GM23248 (cell line): ENCODE results near the gene CLDN24. TPM values are rescaled to one million over a fixed set of nuclear protein-coding genes. Genes with fewer than 3 reads are reported as not detected.
A peak's percentile ranks its signal among the peaks of the same experiment; 100 is the strongest.

Experiments used
- DNase-seq: peaks from one replicate; pipeline ENCODE4 v3.0.0-alpha.2; 2015
- H2AFZ ChIP-seq: fragments of 200-600 bp; sonication (generic); 2 replicates; pipeline ENCODE4 v1.6.1; 2016; ENCODE audit warnings: antibody characterized with exemption
- H3F3A ChIP-seq: fragments of 200-600 bp; sonication (generic); 2 replicates; pipeline ENCODE4 v1.6.1; 2016; ENCODE audit warnings: mild to moderate bottlenecking, antibody characterized with exemption, mixed run types; ENCODE audit not compliant: insufficient read depth
- H3K27ac ChIP-seq: fragments of 200-600 bp; sonication (generic); 2 replicates; pipeline ENCODE4 v1.5.1; 2016; ENCODE audit warnings: mild to moderate bottlenecking
- H3K27me3 ChIP-seq: fragments of 200-600 bp; sonication (generic); replicated peaks from 2 replicates; pipeline ENCODE4 v1.6.1; 2016; ENCODE audit warnings: mild to moderate bottlenecking; ENCODE audit not compliant: insufficient read depth
- H3K36me3 ChIP-seq: fragments of 200-600 bp; sonication (generic); 2 replicates; pipeline ENCODE4 v1.6.1; 2016; ENCODE audit warnings: low read depth, mild to moderate bottlenecking
- H3K4me1 ChIP-seq: fragments of 200-600 bp; sonication (generic); 2 replicates; pipeline ENCODE4 v1.6.1; 2016; ENCODE audit warnings: mild to moderate bottlenecking; ENCODE audit not compliant: insufficient read depth
- H3K4me2 ChIP-seq: fragments of 200-600 bp; sonication (generic); one replicate; pipeline ENCODE4 v1.6.1; 2016; ENCODE audit warnings: mild to moderate bottlenecking; ENCODE audit not compliant: unreplicated experiment
- H3K4me3 ChIP-seq: fragments of 200-600 bp; sonication (generic); 2 replicates; pipeline ENCODE4 v1.5.1; 2016; ENCODE audit warnings: mild to moderate bottlenecking
- H3K79me2 ChIP-seq: fragments of 200-600 bp; sonication (generic); 2 replicates; pipeline ENCODE4 v1.6.1; 2016; ENCODE audit warnings: mild to moderate bottlenecking; ENCODE audit not compliant: insufficient read depth
- H3K9ac ChIP-seq: fragments of 200-600 bp; sonication (generic); 2 replicates; pipeline ENCODE4 v1.6.1; 2016; ENCODE audit warnings: mild to moderate bottlenecking
- H3K9me2 ChIP-seq: fragments of 200-600 bp; sonication (generic); 2 replicates; pipeline ENCODE4 v1.6.1; 2016; ENCODE audit warnings: mixed run types, mild to moderate bottlenecking, moderate library complexity; ENCODE audit not compliant: insufficient read depth
- H3K9me3 ChIP-seq: fragments of 200-600 bp; sonication (generic); one replicate; pipeline ENCODE4 v1.6.1; 2017; ENCODE audit warnings: low read depth
- H4K20me1 ChIP-seq: fragments of 200-600 bp; sonication (generic); 2 replicates; pipeline ENCODE4 v1.6.0; 2016; ENCODE audit not compliant: insufficient read depth
- EZH2 ChIP-seq: fragments of 200-600 bp; sonication (generic); IDR thresholded peaks from 2 replicates; pipeline ENCODE4 v1.6.1; 2018; ENCODE audit warnings: antibody characterized with exemption, mild to moderate bottlenecking; ENCODE audit not compliant: insufficient read depth, poor library complexity, severe bottlenecking
- EZH2phosphoT487 ChIP-seq: fragments of 200-600 bp; sonication (generic); IDR thresholded peaks from 2 replicates; pipeline ENCODE4 v1.6.1; 2018; ENCODE audit warnings: antibody characterized with exemption, moderate library complexity, mild to moderate bottlenecking, low read depth; ENCODE audit not compliant: insufficient read depth
- WGBS, 2 experiments: methylation state at CpG; one replicate each; pipeline ENCODE4 v1.1.6; 2015 to 2017; ENCODE audit warnings: low lambda C conversion rate in 2 of 2, low coverage in 1 of 2; ENCODE audit errors: missing lambda C conversion rate in 2 of 2; 5-methylcytosine and 5-hydroxymethylcytosine counted together
- in situ Hi-C: fragments of 300-500 bp; cut with MboI; formaldehyde crosslinking; loops from 2 replicates; pipeline ENCODE4 v1.15.0; 2020
- polyA plus RNA-seq: library from polyadenylated mRNA; unstranded; fragments of >200 nt; fragmentation: Nextera tagmentation; extraction: Ambion mirVana; gene quantifications from 2 replicates; pipeline ENCODE4 v1.2.1, GENCODE V29; 2016
- total RNA-seq: library from RNA; depleted of rRNA; stranded (reverse); fragments of >200 nt; shearing (Covaris generic); gene quantifications from 2 replicates; pipeline ENCODE4 v1.2.3, GENCODE V29; 2014

CLDN24 gene
- total and polyA plus RNA-seq, 2 experiments from 2014 or later, result not detected

DNA sequence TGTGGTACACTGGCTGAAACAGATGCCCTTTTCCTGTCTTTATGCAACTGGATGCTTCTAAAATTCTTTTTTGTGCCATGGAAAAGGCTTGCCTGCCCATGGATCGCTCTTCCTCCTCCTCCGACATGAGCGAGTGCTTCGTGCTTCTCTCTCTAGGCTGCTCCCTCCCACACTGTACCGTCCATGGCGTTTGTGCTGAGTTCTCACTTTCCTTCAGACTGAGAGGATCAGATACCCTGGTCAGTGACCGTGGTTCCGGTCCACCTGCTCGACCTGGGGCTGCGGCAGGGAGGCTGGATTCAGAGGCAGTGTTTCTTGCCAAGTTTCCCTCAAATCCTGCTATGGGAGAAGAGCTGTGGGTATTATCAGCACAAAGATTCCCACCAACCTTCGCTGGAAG lies 10.2 kb upstream of the CLDN24 start:
- no peaks in the 10 kb centered on the region for H3K9me3 ChIP-seq
- H3K9ac ChIP-seq, result no peak overlapping the region
- no peak overlapping the region for H2AFZ ChIP-seq
- no peaks in the 10 kb centered on the region for H3K9me2 ChIP-seq
- DNase-seq, result no peak
- 90 to 99% methylated on average over 9 to 11 of the region's 11 CpGs for WGBS, 2 experiments
- in situ Hi-C loops, result no loop called here
- H3K27ac ChIP-seq, result no peak overlapping the region
- H3F3A ChIP-seq, result peaks cover 9% of the 10 kb centered on the region
- H3K27me3 ChIP-seq, result no peaks in the 10 kb centered on the region
- H3K4me2 ChIP-seq, result no peak overlapping the region
- peaks cover 22% of the 10 kb centered on the region for H3K4me1 ChIP-seq
- no peak overlapping the region for H3K4me3 ChIP-seq
- H3K36me3 ChIP-seq, result no peaks in the 10 kb centered on the region
- TF ChIP-seq EZH2 (no peak), EZH2phosphoT487 (no peak)
- no peaks in the 10 kb centered on the region for H4K20me1 ChIP-seq
- no peaks in the 10 kb centered on the region for H3K79me2 ChIP-seq

DNA sequence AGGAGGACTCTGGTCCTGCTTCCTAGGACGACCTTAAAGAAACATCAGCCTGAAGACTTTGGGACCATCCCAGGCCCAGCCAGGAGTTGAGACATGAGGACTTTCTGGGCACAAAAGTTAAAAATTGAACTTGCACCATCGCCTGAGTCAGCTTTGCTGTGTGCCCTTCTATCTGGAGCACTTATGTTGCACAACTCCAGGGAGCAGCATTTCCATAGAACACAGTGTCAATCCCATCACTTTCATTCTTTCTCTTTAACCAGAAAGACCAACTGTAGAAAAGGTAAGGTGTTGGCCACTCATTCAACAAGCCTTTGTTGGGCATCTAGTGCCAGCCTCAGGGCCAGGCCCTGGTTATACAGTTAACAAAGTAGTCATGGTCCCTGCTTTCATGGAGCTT lies 8.6 kb upstream of the CLDN24 start:
- Histone ChIP-seq H3K79me2 (no peaks in the 10 kb centered on the region), H3K4me2 (no peak overlapping the region), H2AFZ (no peak overlapping the region), H3F3A (peaks cover 13% of the 10 kb centered on the region), H3K27ac (no peak overlapping the region), H3K9ac (no peak overlapping the region), H3K9me3 (no peaks in the 10 kb centered on the region), H3K9me2 (no peaks in the 10 kb centered on the region), H3K4me3 (no peak overlapping the region), H4K20me1 (no peaks in the 10 kb centered on the region), H3K4me1 (peaks cover 20% of the 10 kb centered on the region), H3K36me3 (no peaks in the 10 kb centered on the region), H3K27me3 (no peaks in the 10 kb centered on the region)
- WGBS, 2 experiments, result 95 to 98% methylated on average over 2 of the region's 2 CpGs
- no peak for TF ChIP-seq EZH2phosphoT487
- TF ChIP-seq EZH2, result no peak
- DNase-seq, result peak; percentile 50
- in situ Hi-C loops, result no loop called here

DNA sequence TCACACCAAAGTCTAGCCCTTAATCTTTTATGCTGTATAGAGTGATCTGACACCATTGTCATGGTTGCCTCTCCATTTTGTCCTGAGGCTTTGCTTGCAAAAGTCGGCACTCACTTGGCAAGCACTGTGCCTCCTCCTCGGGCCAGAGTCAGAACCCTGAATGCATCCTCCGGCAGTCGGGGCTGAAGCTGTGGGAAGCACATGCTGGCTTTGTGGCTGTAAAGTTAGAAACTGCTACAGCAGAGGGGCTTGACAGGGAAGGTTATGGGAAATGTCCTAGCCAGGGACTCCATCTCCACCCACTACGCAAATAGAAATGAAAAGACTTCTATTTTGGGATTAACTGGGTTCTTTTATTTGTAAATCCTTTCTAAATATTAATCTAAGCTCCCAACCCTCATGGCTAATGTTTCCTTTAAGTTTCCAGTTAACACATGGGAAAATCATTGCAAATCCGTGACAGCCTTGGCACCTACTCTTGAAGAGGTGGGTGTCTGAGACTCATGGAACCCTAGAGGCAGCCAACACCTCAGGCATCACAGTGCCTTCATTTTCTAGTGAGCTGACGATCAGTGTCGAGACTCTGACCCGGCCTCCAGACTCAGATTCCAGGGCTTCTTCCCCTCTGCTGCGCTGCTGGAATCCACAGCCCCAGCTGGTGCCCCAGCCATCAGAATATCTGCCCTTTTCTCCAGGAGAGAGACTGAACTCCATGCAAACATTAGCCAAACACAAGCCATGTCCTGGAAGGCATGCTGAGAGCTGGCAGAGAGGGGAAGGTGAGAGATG lies 7.9 kb upstream of the CLDN24 start:
- H3K9ac ChIP-seq, result no peak overlapping the region
- H3K36me3 ChIP-seq, result no peaks in the 10 kb centered on the region
- no peak for TF ChIP-seq EZH2phosphoT487
- TF ChIP-seq EZH2, result no peak
- peaks cover 12% of the 10 kb centered on the region; the same call in 1 of the 2 replicates for H3F3A ChIP-seq
- no peak for DNase-seq
- no peaks in the 10 kb centered on the region for H4K20me1 ChIP-seq
- H3K4me3 ChIP-seq, result no peak overlapping the region
- H3K27ac ChIP-seq, result no peak overlapping the region
- no peaks in the 10 kb centered on the region for H3K27me3 ChIP-seq
- WGBS, 2 experiments, result 79 to 83% methylated on average over 10 of the region's 10 CpGs
- in situ Hi-C loops, result no loop called here
- no peaks in the 10 kb centered on the region for H3K9me3 ChIP-seq
- peaks cover 14% of the 10 kb centered on the region for H3K4me1 ChIP-seq
- H3K79me2 ChIP-seq, result no peaks in the 10 kb centered on the region
- no peak overlapping the region for H2AFZ ChIP-seq
- H3K4me2 ChIP-seq, result no peak overlapping the region
- H3K9me2 ChIP-seq, result no peaks in the 10 kb centered on the region

DNA sequence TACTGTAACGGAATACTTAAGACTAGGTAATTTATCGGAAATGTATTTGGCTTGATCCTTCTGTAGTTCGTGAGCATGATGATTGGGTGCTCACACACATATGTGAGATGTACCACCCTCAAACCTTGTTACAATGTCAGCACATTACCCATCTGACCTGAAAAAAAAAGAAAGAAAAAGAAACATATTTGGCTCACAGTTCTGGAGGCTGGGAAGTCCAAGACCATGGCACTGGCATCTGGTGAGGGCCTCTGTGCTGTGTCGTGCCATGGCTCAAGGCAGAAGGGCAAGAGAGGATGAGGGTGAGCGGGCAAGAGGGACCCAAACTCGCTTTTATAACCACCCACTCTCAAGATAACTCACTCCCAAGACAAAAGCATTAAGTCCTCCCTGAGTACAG lies 7.0 kb upstream of the CLDN24 start:
- TF ChIP-seq EZH2 (no peak), EZH2phosphoT487 (no peak)
- no peaks in the 10 kb centered on the region for H3K27me3 ChIP-seq
- WGBS, 2 experiments, result 96 to 99% methylated on average over 6 of the region's 6 CpGs

DNA sequence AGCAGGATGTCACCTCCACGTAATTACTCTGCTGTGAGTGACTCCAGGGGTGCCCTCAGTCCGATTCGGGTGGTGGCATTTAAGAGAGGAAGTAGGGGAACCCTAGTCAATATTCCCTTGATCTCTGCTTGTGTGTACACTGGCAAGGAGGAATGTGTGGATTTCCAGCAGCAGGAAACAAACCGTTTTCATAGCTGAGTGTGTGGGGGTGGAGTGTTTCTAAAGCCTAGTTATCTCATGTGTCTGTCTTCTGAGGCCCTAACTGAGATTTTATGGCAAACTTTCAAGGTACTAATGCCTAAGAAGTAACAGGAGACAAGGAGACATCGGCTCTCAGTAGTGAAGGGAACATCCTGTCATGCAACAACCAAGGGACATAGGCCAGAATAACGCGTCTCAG lies 6.6 kb upstream of the CLDN24 start:
- Histone ChIP-seq H4K20me1 (no peaks in the 10 kb centered on the region), H3K4me1 (peaks cover 1% of the 10 kb centered on the region; the same call in 1 of the 2 replicates), H3K9me3 (no peaks in the 10 kb centered on the region), H3K79me2 (no peaks in the 10 kb centered on the region), H3K27ac (no peak overlapping the region), H3K4me2 (no peak overlapping the region), H3K9ac (no peak overlapping the region), H3K27me3 (no peaks in the 10 kb centered on the region), H3K36me3 (no peaks in the 10 kb centered on the region), H3K4me3 (no peak overlapping the region), H2AFZ (no peak overlapping the region), H3K9me2 (no peaks in the 10 kb centered on the region), H3F3A (peaks cover 12% of the 10 kb centered on the region; the same call in 1 of the 2 replicates)
- WGBS, 2 experiments, result 78 to 79% methylated on average over 7 of the region's 7 CpGs
- DNase-seq, result no peak
- in situ Hi-C loops, result no loop called here
- no peak for TF ChIP-seq EZH2
- TF ChIP-seq EZH2phosphoT487, result no peak

More for the DNA sequence above, 7.0 kb upstream of the CLDN24 start:
- in situ Hi-C loops, result no loop called here
- H3K4me3 ChIP-seq, result no peak overlapping the region
- no peaks in the 10 kb centered on the region for H3K79me2 ChIP-seq
- no peak overlapping the region for H2AFZ ChIP-seq
- H3K27ac ChIP-seq, result no peak overlapping the region
- no peak for DNase-seq
- no peaks in the 10 kb centered on the region for H4K20me1 ChIP-seq
- H3K4me2 ChIP-seq, result no peak overlapping the region
- H3K9me3 ChIP-seq, result no peaks in the 10 kb centered on the region
- peaks cover 12% of the 10 kb centered on the region; the same call in 1 of the 2 replicates for H3F3A ChIP-seq
- H3K36me3 ChIP-seq, result no peaks in the 10 kb centered on the region
- H3K4me1 ChIP-seq, result peaks cover 5% of the 10 kb centered on the region; the same call in 1 of the 2 replicates
- no peaks in the 10 kb centered on the region for H3K9me2 ChIP-seq
- H3K9ac ChIP-seq, result no peak overlapping the region
